Hematopoietic multipotent progenitor cell (in vitro differentiated cells): ENCODE data around the gene RPS29. TPM values are rescaled to one million over a fixed set of nuclear protein-coding genes. Genes with fewer than 3 reads are reported as not detected.
"Not testable (repeated sequence)": the region's sequence is repeated elsewhere in the genome, so short reads cannot be mapped to it uniquely, and the experiment has no call there.

Experiments
- DNase-seq, 3 donors: peaks; one replicate each; pipeline ENCODE4 v3.0.0-alpha.2; 2011 to 2015; ENCODE audit warnings: low read depth in 2 of 3, low spot score in 2 of 3
- total RNA-seq: library from RNA; depleted of rRNA; stranded (reverse); fragments of >200 nt; gene quantifications from one replicate; pipeline ENCODE4 v1.2.3, GENCODE V29; 2012

Gene RPS29
- total RNA-seq, 1 donor: 17,945 TPM

DNA sequence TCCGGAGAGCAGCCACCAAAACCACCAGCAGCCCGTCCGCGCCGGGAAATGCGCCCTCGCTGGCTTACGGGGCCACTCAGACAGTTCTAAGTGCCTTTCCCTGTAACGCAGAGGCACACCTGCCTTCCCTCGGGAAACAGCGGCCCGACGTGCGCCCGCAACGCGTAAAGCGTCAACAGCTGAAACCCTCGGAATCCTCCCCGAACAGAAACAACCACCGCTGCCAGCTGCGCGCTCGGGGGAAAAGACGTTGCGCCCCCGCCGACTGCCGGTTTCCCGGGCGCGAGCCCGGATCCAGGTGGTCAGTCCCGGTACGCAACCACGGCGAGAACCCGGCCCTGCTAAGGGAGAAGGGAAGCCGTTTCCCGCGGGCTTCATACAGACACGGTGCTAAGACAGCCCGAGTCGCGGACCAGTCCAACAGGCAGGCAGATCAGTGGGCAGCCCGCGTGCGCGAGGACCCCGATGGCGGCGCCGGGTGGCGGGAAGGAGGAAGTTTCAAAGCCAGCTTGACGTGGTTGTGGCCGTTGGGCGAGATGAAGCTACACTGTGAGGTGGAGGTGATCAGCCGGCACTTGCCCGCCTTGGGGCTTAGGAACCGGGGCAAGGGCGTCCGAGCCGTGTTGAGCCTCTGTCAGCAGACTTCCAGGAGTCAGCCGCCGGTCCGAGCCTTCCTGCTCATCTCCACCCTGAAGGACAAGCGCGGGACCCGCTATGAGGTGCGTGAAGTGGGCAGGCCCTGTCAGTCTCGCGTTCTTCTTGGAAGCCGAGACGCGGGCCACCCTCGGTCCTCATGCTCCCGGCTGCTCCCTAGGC lies 12.5 kb upstream of the RPS29 start, which contains the start of gene LRR1:
TSS of gene LRR1 (plus strand) at position 456 of the 816 bp plus-strand sequence. CDS start at position 537, 81 bp downstream.
- DNase-seq: peak; percentile 68 to 84 (median 84)

DNA sequence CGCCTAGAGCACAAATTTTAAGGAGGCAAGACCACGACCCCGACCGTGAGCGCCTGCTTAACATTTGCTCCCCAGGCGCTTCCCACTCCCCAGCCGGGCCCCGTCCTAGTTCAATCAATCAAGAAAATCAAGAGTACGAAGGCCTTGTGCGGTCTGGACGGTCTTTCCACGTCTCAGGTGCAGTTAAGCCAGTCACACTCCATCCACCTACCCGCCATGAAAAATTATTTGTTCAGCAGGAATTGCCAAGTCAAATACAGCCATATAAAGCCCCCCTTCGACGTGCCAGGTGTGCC lies 12.0 kb upstream of the RPS29 start:
- DNase-seq: no peak

DNA sequence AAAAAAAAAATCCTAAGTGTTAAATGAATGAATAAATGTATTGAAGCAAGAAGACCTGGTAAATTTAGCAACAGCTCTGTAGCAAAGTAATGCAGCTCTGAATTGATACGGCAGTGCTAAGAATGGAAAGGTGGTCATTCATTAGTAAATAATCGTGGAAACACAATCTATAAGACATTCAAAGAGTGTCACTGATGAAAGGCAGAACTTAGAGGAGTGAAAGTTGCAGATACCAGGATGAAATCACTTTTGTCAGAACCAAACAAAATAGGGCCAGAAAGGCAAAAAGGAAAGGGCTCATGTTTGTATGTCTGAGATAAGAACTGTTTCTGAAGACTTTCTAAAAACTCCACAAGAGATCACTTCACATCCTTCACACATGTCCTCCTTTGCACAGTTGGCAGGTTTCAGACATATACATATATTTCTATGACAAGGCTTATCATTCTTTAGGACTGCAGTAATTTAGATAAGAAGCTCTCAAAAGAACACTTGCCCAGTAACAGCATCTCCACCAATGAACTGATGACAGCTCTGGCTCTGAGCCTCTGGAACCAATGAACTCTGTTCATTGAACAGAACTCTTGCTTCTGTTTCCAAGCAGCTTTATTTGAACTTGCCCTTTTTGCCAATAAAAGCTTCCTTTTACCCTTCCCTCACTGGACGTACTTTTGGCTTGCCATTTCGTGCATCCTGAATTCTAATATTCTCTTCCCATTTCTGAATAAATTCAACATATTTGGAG lies 8.3 kb upstream of the RPS29 start:
- DNase-seq: peak in 2 of 3 donors; percentile 81 to 89

DNA sequence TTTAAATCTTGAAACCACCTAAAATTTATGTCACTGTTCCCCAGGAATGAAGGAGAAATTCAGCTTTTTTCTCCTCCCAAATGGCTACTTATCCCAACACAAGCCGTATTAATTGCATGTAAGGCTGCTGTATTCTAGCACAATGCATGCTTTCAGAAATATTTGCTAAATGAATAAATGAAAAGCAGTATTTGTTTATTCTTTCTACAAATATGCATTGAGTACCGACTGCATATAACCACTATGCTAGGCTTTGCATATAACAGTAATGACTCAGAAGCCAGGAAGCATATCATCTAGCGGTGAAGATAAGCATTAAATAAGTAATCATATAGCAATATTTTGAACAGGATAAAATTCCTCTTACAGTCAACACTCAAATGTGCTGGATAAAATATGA lies 6.8 kb upstream of the RPS29 start:
- DNase-seq: no peak

DNA sequence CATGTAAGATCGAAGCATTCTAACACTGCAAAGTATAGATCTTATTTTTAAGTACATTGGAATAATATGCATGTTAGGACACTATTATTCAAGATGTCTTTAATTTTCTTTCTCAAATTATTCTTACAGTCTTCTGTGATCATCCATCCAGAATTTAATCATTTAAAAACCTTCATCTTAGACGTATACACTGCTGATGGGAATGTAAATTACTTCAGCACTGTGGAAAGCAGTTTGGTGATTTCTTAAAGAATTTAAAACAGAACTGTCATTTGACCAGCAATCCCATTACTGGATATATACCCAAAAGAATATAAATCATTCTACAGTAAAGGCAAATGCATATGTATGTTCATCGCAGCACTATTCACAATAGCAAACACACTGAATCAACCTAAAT lies 3.2 kb upstream of the RPS29 start:
- DNase-seq: no peak

DNA sequence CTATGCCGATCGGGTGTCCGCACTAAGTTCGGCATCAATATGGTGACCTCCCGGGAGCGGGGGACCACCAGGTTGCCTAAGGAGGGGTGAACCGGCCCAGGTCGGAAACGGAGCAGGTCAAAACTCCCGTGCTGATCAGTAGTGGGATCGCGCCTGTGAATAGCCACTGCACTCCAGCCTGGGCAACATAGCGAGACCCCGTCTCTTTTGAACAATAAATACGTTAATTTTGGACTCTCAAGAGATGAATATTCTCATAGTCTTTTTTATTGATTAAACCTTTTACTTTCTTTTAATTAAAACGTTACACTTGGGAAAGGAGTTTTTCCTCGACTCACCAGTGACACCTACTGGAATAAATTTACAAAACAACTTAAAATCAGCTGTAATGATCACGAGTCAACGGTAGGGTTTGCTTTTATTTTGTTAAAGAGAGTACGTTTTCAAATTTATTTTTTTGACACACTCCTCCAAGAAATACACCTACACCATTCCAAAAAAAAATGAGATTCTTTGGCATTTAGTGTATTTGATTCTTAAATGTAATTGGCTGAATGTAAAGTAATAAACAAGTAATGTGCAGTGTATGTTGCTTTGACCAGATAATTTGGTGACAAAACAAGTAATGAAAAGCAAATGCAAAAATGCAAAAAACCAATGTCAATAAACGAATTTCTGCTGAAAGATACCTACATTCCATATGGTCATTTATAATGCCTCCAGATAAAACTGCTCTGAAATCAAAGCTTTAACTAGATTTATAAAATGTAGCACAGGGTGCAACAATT lies 687 bp upstream of the RPS29 start:
- peak; percentile 60 to 90 (median 72) for DNase-seq

DNA sequence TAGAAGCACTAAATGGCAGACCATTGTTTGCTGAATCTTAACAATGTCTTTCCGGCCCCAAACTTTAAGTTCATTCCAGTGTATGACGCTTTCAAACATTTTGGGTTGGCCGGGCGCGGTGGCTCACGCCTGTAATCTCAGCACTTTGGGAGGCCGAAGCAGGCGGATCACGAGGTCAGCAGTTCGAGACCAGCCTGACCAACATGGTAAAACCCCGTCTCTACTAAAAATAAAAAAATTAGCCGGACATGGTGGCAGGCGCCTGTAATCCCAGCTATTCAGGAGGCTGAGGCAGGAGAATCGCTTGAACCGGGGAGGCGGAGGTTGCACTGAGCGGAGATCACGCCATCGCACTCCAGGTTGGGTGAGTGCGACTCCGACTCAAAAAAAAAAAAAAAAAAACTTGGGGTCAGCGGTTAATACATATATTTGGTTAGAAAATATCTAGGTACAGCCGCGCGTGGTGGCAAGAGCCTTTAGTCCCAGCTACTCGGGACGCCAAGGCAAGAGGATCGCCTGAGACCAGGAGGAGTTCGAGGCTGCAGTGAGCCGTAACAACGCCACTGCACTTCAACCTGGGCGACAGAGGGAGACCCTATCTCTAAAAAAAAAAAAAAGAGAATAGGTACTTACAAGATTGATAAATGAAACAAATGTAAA lies 1.1 kb downstream of the RPS29 start:
- not testable (repeated sequence) for DNase-seq

DNA sequence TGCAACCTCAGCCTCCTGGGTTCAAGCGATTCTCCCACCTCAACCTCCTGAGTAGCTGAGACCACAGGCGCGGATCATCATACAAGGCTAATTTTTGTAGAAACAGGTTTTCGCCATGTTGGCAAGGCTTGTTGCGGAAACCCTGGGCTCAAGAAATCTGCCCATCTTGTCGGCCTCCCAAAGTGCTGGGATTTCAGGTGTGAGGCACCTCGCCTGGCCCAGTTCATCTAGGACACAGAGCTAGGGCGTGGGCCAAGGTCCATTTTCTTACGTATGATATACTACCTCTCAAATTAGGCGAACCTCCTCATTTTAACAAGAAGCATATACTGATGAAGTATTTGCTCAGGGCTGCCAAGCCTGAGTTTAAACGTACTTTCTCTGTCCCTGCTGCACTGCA lies 2.1 kb downstream of the RPS29 start:
- no peak for DNase-seq

DNA sequence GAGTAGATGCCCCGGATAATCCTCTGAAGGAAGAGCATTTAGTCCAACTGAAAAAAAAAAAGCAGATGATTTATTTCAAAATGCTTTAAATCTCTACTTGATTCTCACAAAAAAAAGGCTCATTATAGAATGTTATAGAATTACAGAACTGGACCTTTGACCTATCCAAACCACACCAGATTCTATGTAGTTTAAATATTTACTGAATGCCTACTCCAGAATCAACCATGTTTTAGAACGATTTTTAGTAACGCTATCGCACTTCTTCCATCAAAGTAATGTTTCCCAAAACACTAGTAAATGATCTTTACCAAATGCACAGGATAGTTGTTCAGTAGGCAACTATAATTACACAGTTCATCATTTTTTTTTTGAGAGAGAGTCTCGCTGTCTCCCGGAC lies 2.6 kb downstream of the RPS29 start:
- no peak for DNase-seq

DNA sequence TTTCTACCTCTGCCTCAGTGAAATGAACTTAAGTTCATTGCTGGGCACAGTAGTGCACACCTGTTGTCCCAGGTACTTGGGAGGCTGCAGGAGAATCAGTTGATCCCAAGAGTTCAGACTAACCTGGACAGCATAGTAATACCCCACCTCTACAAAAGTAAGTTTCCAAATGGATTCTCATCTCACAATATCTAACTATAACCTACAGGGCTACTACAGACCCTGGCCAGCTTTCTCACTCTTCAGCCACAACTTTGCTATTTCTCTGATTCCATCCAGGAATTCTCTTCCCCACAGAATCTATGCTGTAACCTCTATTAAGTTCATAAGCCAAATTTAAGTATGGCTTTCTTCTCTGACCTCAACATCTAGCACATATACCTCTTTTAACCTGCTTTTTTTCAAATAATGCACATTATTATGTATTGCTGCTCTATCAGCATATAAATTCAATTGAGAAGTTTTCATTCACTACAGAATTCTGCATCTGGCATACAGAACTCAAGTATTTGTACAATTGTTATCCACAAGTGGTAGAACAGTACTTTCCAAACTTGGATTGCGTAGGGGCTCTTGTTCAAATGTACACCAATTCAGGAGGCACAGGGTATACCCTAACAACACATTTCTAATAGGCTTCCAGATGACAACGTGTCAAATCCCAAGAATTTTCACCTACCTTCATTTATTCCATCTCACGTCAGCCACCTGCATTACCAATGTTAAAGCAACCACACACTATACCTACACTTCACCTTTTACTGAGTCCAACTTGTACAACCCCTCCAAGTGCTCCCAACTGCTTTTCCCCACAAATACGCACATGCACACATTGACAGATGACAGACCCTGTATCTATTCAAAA lies 3.8 kb downstream of the RPS29 start:
- DNase-seq: no peak

DNA sequence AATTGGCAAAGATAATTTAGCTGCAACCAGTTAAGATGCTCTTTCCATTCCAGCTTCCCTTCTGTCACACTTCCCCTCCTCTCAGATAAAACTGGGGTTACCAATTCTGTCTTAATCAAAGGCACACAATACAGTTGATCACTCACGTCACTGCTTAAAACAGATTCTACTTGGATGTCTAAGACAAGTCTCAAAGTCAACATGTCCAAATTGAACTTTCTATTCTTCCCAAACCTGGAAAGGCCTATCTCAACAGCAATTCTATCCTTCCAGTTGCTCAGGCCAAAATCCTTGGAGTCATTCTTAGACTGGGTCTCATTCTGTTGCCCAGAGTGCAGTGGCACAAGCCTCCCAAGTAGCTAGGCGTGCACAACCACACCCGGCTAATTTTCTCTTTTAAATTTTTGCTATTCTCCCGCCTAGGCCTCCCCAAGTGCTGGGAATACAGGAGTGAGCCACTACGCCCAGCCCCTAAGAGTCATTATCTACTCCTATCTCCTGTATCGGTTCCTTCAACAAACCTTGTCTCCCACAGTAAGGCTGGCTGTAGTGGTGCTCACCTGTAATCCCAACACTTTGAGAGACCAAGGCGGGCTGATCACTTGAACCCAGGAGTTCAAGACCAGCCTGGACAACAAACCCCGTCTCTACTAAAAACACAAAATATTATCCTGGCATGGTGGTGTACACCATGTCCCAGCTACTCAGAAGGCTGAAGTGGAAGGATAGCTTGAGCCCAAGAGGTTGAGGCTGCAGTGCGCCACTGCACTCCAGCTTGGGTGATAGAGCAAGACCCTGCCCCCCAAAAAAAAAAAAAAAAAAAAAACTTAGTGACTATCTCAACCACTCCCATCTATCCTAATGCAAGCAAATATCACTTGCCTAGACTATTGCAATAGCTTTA lies 4.7 kb downstream of the RPS29 start:
- DNase-seq: no peak

DNA sequence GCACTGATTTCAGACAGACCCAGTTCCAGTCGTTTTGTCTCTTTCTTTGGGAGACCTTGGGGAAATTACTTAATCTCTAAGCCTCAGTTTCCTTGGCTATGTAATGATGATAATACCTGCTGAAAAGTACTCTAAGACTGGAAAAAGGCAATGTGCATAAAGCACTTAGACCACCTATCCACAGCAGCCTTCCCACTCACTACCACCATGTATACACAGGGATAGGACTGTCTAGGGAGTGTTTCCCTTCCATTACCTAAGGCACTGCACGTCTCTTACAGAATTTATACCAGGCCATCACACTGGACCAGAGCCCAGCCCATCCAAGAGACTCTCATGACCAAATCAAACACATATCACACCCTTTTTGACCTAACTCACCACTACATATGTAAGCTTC lies 6.3 kb downstream of the RPS29 start:
- no peak for DNase-seq

DNA sequence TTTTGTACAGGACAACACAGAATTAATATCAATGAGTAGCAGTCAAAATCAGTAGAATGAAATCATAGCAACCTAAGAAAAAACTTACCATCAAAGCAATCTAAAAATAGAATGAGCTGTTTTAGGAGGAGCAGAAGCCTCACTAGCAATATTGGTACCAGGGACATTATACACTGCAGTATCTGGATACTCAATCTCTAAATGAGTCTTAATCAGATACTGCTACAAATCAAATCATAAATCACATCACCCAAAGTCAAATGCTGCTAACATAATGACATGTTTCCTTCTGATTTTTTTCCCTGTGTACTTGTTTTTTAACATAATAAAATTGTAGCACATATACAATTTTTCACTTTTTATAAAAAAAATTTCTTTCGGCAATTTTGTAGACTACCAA lies 8.0 kb downstream of the RPS29 start:
- no peak for DNase-seq

DNA sequence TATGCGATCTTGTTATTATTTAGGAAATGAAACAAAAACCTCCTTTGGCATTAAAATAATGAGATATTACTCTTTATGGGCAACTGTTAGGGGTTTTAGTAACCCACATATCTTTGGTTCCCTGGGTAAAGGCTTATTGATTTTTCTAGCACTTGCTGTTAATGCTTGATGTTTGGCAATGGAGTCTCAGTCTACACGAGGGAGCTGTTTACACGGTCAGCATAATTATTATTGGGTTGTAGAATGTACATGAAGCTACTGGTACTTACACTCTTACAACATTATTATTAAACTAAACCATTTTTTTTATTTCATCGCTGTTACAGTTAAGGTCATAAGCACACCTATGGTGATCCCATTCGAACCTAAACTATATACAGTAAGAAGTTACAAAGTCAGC lies 12.1 kb downstream of the RPS29 start:
- DNase-seq: no peak

DNA sequence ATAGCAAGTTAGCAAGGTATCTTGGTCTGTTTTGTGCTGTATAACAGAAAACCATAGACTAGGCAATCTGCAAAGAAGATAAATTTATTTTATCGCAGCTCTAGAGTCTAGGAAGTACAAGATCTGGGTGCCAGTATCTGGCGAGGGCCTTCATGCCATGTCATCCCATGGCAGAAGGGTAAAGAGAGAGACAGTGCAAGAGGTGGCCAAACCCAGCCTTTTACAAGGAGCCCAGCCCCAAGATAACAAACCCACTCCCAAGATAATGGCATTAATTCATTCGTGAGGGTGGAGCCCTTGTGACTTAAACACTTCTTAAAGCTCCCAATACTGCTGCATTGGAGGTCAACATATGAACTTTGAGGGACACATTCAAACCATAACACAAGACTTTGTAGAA lies 16.9 kb downstream of the RPS29 start:
- DNase-seq: no peak

DNA sequence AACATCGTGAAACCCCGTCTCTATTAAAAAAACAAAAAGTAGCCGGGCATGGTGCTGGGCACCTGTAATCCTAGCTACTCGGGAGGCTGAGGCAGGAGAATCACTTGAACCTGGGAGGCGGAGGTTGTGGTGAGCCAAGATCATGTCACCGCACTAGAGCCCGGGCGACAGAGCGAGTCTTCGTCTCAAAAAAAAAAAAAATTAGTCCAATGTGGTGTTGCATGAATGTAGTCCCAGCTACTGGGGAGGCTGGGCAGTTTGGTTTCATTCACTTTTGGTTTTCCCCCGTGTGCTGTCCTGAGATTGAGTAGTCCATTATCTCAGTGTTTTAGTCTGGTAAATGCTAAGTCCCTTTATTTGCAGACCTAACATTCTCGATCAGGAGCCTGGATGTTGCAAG lies 19.5 kb downstream of the RPS29 start:
- DNase-seq: no peak

DNA sequence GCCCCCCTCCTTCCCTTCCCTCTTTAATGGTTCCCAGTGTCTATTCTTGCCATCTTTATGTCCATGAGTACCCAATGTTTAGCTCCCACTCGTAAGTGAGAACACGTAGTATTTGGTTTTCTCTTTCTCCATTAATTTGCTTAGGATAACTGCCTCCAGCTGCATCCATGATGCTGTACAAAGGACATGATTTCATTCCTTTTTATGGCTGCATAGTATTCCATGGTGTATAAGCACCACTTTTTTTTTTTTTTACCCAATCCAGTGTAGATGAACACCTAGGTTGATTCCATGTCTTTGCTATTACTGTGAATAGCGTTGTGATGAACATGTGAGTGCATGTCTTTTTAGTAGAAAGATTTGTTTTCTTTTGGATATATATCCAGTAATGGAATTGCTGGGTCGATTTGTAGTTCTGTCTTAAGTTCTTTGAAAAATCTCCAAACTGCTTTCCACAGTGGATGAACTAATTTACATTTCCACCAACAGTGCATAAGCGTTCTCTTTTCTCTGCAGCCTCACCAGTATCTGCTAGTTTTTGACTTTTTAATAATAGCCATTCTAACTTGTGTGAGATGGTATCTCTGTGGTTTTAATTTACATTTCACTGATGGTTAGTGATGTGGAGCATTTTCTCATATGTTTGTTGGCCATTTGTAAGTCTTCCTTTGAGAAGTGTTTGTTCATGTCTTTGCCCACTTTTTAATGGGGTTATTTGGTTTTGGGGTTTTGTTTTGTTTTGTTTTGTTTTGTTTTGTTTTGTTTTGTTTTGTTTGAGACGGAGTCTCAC lies 26.0 kb downstream of the RPS29 start:
- DNase-seq: no peak

DNA sequence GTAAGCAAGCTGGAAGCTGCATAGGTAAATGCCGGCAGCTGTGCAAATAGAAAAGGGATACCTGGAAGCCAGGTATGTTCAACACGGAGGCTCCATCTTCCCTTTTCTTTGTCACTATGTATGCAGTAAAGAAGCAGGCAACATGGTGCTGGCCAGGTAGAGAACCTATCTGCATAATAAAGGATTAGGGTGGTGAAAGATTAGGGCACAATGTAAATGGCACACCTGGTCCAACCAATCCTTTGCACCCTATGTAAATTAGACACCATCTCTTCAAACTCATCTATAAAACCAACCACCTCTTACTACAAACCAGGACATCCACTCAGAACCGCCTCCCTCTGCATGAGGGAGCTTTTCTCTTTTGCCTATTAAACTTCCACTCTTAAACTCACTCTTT lies 32.3 kb downstream of the RPS29 start:
- DNase-seq: no peak
